ENCODE results near the gene MATK. TPM values are rescaled to one million over a fixed set of nuclear protein-coding genes. Genes with fewer than 3 reads are reported as not detected.

Gene MATK, protein sequence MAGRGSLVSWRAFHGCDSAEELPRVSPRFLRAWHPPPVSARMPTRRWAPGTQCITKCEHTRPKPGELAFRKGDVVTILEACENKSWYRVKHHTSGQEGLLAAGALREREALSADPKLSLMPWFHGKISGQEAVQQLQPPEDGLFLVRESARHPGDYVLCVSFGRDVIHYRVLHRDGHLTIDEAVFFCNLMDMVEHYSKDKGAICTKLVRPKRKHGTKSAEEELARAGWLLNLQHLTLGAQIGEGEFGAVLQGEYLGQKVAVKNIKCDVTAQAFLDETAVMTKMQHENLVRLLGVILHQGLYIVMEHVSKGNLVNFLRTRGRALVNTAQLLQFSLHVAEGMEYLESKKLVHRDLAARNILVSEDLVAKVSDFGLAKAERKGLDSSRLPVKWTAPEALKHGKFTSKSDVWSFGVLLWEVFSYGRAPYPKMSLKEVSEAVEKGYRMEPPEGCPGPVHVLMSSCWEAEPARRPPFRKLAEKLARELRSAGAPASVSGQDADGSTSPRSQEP
- total RNA-seq = under 1 TPM in 1 of 2 donors, not detected in 1; 0.78 TPM

GRCh38 chr19:3785938-3786824, at the start of gene MATK:
Gene MATK (minus strand): TSS chr19:3786381. CDS start chr19:3785135, 1,246 bp downstream.
- H3K4me3 ChIP-seq = no peak within 1 kb of the TSS
- TF ChIP-seq POLR2A (IDR thresholded peaks at IDR 0.05) (no peak), CTCF (IDR thresholded peaks at IDR 0.05) (no peak)
- DNase-seq (no peak), ATAC-seq (no peak)
- no peak within 1 kb of the TSS for H3K27ac ChIP-seq
- no peaks in the 10 kb centered on the region for H3K27me3 ChIP-seq
- intact Hi-C loops (cut with DNase I) = no loop called here
- peaks cover 5% of the 10 kb centered on the region for H3K4me1 ChIP-seq
- H3K9me3 ChIP-seq = peaks cover 0 to 18% (median 5%) of the 10 kb centered on the region in 3 donors
- WGBS, 2 donors = 3 to 40% methylated on average over 5 to 78 of the region's 101 CpGs
- H3K36me3 ChIP-seq (replicated peaks in 1 of 2; ENCODE audit: insufficient read depth in 1 of 2, low read depth in 2 of 2) = no peaks in the 10 kb centered on the region

GRCh38 chr19:3835055-3835435, 48.9 kb upstream of the MATK start:
- H3K4me1 ChIP-seq = no peaks in the 10 kb centered on the region
- no peak overlapping the region for H3K27ac ChIP-seq
- ATAC-seq = no peak
- no peak overlapping the region for H3K4me3 ChIP-seq
- H3K36me3 ChIP-seq (replicated peaks in 1 of 2; ENCODE audit: insufficient read depth in 1 of 2, low read depth in 2 of 2) = no peaks in the 10 kb centered on the region
- no peaks in the 10 kb centered on the region for H3K9me3 ChIP-seq
- intact Hi-C loops (cut with DNase I) = no loop called here
- no peak for DNase-seq
- TF ChIP-seq CTCF (IDR thresholded peaks at IDR 0.05) = no peak
- TF ChIP-seq POLR2A (IDR thresholded peaks at IDR 0.05) = no peak
- WGBS, 2 donors = 71 to 73% methylated on average over 9 of the region's 9 CpGs
- no peaks in the 10 kb centered on the region for H3K27me3 ChIP-seq

GRCh38 chr19:3834349-3835054, 48.3 kb upstream of the MATK start:
- intact Hi-C loops (cut with DNase I) = no loop called here
- no peak overlapping the region for H3K27ac ChIP-seq
- no peak for TF ChIP-seq POLR2A (IDR thresholded peaks at IDR 0.05)
- no peak for TF ChIP-seq CTCF (IDR thresholded peaks at IDR 0.05)
- no peaks in the 10 kb centered on the region for H3K27me3 ChIP-seq
- H3K9me3 ChIP-seq = no peaks in the 10 kb centered on the region
- no peak overlapping the region for H3K4me3 ChIP-seq
- DNase-seq (no peak), ATAC-seq (no peak)
- no peaks in the 10 kb centered on the region for H3K4me1 ChIP-seq
- no peaks in the 10 kb centered on the region for H3K36me3 ChIP-seq (replicated peaks in 1 of 2; ENCODE audit: insufficient read depth in 1 of 2, low read depth in 2 of 2)
- WGBS, 2 donors = 71 to 87% methylated on average over 10 to 33 of the region's 35 CpGs

GRCh38 chr19:3833578-3834348, 47.6 kb upstream of the MATK start:
- TF ChIP-seq POLR2A (IDR thresholded peaks at IDR 0.05) (no peak), CTCF (IDR thresholded peaks at IDR 0.05) (no peak)
- intact Hi-C loops (cut with DNase I) = no loop called here
- 60 to 69% methylated on average over 34 of the region's 34 CpGs for WGBS, 2 donors

More at GRCh38 chr19:3833578-3834348, 47.6 kb upstream of the MATK start:
- Histone ChIP-seq H3K36me3 (replicated peaks in 1 of 2; ENCODE audit: insufficient read depth in 1 of 2, low read depth in 2 of 2) (no peaks in the 10 kb centered on the region), H3K4me3 (no peak overlapping the region), H3K9me3 (no peaks in the 10 kb centered on the region), H3K4me1 (no peaks in the 10 kb centered on the region), H3K27ac (no peak overlapping the region), H3K27me3 (no peaks in the 10 kb centered on the region)
- DNase-seq (no peak), ATAC-seq (no peak)

Data from body of pancreas (tissue), 4 donors.